Panc1 (cell line): ENCODE measurements around the gene ASXL3.
A peak's percentile ranks its signal among the peaks of the same experiment; 100 is the strongest.

Source experiments
- POLR2AphosphoS5 ChIP-seq: IDR thresholded peaks from 2 replicates; pipeline ENCODE4 v1.6.1; 2012; ENCODE audit warnings: mild to moderate bottlenecking, low read depth, low read length, moderate library complexity
- TCF7L2 ChIP-seq: IDR thresholded peaks from 2 replicates; pipeline ENCODE4 v1.6.1; 2011; ENCODE audit warnings: mild to moderate bottlenecking, low read depth, low read length, inconsistent platforms
- TF ChIP-seq, protein P1 (sequence below): fragments of 450-650 bp; IDR thresholded peaks from 2 replicates; pipeline ENCODE4 v1.5.1; 2017; ENCODE audit warnings: mild to moderate bottlenecking
- TF ChIP-seq, protein P2 (sequence below), 2 experiments: IDR thresholded peaks; 2 replicates each; pipeline ENCODE4 v1.6.1; 2011 to 2012; ENCODE audit warnings: low read depth in 2 of 2, control low read depth in 1 of 2, low read length in 1 of 2, mild to moderate bottlenecking in 1 of 2, moderate library complexity in 1 of 2; ENCODE audit not compliant: insufficient read depth in 1 of 2

DNA sequence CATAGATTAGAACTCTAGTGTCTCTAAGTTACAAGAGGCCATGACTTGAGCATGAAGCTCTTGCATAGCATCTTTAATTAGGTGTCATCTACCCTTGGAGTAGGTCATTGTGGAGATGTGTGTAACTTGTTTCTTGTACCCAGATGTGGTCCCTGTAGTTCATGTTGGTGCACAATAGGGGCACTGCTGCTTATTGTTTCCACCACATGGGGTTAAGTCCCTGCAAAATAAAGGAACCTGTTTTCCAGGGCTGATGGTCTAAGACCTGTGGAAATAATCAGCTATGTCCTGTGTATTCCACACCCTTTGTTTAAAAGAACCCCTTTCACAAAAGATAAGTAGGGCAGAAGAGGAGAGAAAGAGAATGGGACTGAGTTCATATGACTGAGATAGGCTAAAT is 28.6 kb downstream of the ASXL3 start:
- TF ChIP-seq, protein P1, sequence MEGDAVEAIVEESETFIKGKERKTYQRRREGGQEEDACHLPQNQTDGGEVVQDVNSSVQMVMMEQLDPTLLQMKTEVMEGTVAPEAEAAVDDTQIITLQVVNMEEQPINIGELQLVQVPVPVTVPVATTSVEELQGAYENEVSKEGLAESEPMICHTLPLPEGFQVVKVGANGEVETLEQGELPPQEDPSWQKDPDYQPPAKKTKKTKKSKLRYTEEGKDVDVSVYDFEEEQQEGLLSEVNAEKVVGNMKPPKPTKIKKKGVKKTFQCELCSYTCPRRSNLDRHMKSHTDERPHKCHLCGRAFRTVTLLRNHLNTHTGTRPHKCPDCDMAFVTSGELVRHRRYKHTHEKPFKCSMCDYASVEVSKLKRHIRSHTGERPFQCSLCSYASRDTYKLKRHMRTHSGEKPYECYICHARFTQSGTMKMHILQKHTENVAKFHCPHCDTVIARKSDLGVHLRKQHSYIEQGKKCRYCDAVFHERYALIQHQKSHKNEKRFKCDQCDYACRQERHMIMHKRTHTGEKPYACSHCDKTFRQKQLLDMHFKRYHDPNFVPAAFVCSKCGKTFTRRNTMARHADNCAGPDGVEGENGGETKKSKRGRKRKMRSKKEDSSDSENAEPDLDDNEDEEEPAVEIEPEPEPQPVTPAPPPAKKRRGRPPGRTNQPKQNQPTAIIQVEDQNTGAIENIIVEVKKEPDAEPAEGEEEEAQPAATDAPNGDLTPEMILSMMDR = peak; percentile 16; the same call in 1 of the 2 replicates
- TF ChIP-seq TCF7L2 (no peak), POLR2AphosphoS5 (no peak)
- TF ChIP-seq, protein P2, sequence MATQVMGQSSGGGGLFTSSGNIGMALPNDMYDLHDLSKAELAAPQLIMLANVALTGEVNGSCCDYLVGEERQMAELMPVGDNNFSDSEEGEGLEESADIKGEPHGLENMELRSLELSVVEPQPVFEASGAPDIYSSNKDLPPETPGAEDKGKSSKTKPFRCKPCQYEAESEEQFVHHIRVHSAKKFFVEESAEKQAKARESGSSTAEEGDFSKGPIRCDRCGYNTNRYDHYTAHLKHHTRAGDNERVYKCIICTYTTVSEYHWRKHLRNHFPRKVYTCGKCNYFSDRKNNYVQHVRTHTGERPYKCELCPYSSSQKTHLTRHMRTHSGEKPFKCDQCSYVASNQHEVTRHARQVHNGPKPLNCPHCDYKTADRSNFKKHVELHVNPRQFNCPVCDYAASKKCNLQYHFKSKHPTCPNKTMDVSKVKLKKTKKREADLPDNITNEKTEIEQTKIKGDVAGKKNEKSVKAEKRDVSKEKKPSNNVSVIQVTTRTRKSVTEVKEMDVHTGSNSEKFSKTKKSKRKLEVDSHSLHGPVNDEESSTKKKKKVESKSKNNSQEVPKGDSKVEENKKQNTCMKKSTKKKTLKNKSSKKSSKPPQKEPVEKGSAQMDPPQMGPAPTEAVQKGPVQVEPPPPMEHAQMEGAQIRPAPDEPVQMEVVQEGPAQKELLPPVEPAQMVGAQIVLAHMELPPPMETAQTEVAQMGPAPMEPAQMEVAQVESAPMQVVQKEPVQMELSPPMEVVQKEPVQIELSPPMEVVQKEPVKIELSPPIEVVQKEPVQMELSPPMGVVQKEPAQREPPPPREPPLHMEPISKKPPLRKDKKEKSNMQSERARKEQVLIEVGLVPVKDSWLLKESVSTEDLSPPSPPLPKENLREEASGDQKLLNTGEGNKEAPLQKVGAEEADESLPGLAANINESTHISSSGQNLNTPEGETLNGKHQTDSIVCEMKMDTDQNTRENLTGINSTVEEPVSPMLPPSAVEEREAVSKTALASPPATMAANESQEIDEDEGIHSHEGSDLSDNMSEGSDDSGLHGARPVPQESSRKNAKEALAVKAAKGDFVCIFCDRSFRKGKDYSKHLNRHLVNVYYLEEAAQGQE (IDR thresholded peaks at IDR 0.05; ENCODE audit: insufficient read depth in 1 of 2, low read depth in 2 of 2, low read length in 1 of 2) = no peak
